A204.1 (cell line): Measurements from ENCODE around the gene NIPAL3.
"Not testable (repeated sequence)": the region's sequence is repeated elsewhere in the genome, so short reads cannot be mapped to it uniquely, and the experiment has no call there.

Experiments used
- FAIRE-seq: peaks from 2 replicates; lab custom pipeline; 2012; peaks lifted over from hg19 to GRCh38; lab: Jason Lieb, UNC

Gene NIPAL3

GRCh38 chr1:24490101-24490781, 74.6 kb downstream of the NIPAL3 start:
- no peak for FAIRE-seq

- FAIRE-seq, result no peak
Observed at GRCh38 chr1:24491577-24492360, 76.2 kb downstream of the NIPAL3 start.

- not testable (repeated sequence) for FAIRE-seq
Observed at GRCh38 chr1:24492935-24493334, 77.3 kb downstream of the NIPAL3 start.

DNA sequence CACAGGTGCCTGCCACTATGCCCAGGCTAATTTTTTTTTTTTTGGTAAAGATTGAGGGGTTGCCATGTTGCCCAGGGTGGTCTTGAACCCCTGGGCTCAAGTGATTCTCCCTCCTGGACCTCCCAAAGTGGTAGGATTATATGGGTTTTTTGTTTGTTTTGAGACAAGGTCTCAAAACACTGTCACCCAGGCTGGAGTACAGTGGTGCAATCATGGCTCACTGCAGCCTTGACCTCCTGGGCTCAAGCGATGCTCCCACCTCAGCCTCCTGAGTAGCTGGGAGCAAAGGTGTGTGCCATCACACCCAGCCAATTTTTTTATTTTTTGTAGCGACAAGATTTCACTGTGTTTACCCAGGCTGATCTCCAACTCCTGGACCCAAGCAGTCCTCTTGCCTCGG, 78.2 kb downstream of the NIPAL3 start:
- no peak for FAIRE-seq

DNA sequence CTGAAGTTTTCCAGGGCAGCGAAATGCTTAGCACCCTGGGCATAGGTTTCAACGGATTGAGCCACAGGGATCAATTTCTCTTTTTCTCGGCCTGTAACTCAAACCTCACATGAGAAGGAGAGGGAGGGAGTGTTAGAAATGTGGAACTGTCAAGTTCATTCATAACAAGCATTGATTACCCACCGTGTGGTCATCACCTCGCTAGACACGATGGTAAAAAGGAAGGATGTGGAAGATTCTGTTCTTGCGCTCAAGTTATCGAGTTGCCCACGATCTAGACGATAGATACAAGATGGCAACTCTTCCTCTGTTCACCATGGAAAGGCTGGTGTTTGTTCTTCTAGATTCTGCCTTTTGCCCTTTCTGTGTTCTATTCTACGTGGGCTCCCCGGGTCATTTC, 83.0 kb downstream of the NIPAL3 start:
- FAIRE-seq, result no peak

DNA sequence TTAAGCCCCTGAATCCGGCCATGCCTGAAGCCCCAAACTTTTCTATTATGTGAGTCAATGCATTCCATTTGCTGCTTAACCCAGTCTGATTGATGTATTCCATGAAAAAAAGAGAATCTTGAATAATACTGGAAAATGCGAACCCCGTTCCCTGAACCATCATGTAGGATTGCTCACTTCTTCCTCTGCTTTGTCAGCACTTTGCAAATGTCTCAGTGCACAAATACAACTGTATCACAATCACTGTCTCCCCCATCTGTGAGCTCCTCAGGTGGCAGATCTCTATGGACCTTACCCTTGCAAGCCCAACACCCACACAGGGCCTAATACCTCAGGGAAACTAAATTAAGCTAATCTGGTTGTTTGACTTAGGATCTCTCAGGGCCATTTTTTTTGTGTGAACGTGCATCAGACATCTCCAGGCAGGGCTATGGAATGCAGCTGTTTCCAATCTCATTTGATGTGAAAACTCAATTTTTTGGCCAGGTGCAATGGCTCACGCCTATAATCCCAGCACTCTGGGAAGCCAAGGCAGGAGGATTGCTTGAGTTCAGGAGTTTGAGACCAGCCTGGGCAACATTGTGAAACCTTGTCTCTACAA, 84.9 kb downstream of the NIPAL3 start:
- no peak for FAIRE-seq

- no peak for FAIRE-seq
Observed at GRCh38 chr1:24501371-24502064, 85.9 kb downstream of the NIPAL3 start.

DNA sequence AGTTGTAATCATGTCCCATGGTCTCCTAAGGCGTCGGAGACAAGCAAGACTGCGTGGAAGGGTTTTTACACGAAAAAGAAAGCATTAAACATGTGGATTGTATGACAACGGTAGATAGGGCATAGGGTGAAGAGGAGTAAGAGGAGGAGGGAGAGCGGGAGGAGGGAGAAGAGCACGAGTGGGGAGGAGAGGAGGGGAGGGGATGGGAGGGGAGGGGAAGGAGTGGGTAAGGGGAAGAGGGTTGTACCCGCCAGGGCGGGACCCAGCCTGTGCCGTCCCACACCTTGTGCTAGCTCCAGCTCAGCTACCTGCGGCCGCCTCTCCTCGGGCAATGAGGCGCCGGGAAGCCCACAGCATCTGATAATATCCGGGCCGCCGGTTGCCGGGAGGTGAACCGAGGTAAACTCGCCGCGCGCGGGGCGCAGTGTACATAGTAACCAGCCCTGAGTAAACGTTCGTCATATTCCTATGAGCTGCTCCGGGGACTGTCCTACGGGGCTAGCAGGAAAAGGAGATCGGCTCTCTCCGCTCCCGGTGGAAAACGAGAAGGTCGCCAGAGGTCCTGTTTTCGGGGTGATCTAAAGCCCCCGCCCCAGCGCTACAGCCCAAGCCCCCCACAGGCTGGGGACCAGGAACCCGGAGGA, 86.6 kb downstream of the NIPAL3 start:
- no peak for FAIRE-seq

GRCh38 chr1:24502709-24503058, 87.1 kb downstream of the NIPAL3 start, which contains the start of gene RCAN3:
RCAN3 (plus strand) TSS chr1:24502836; CDS start chr1:24514373, 11,537 bp downstream.
- FAIRE-seq, result no peak

DNA sequence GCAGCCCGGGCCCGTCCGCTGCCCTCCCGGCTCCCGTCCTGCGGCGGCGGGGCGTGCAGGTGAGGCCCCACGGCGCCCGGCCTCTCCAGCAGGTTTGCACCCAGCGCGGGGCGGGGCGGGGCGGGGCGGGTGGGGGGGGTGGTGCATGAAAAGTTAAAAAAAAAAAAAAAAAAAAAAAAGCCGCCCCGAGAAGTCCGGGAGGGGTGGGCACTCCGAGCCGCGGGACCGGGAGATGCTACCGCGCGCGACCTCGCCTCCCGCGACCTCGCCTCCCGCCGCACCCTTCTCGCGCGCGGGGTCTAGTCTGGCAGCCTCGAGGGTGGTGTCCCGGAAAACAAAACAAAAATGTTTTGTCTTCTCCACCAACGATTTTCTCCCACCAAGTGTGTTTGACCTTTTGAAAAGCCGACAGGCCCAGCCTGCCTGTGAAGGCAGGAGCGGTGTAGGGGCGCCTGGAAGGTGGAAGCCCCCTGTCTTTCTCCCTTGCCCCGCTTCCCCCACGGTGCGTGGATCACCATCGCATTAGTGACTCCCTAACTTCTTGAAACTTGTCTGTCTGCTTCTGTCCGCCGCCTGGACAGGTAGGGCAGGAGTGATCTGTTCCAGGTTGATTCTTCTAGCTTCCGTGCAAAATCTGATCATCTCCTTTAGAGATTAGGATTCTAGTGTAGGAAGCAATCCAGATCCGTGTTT, 87.6 kb downstream of the NIPAL3 start:
- FAIRE-seq, result no peak

- no peak for FAIRE-seq
Observed at GRCh38 chr1:24503870-24504523, 88.4 kb downstream of the NIPAL3 start.

- FAIRE-seq, result no peak
Observed at GRCh38 chr1:24504560-24504959, 89.0 kb downstream of the NIPAL3 start.

GRCh38 chr1:24505816-24506215, 90.2 kb downstream of the NIPAL3 start:
- FAIRE-seq, result no peak

DNA sequence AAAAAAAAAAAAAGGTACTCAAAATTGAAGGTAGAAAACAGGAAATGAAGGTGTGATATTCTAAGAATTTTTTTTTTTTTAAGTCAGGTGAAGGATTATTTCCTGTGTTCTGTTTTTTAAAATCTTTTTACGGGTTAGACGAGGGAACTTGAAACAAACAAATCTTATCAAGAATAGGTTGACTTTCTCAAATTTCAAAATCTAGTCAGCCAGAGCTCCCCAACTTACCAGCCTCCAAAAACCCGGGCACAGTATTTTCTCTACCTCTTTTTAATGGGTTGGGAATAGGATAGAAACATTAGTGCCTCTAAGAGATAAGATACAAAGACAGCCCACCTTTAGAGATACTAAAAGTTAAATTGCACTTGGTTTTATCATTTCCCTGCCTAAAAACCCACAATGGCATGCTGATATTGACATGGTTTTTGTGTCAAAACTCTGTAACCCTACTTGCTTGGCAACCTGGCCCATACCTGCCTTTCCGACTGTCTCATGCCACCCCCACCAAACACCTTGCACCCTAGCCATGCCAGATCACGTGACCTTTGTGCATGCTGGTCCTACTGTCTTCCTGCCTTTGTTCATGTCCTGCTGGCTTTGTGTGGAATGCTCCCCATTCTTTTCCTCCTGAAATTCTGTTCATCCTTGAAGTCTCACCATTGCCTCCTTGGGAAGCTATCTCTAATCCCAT, 91.2 kb downstream of the NIPAL3 start:
- no peak for FAIRE-seq

DNA sequence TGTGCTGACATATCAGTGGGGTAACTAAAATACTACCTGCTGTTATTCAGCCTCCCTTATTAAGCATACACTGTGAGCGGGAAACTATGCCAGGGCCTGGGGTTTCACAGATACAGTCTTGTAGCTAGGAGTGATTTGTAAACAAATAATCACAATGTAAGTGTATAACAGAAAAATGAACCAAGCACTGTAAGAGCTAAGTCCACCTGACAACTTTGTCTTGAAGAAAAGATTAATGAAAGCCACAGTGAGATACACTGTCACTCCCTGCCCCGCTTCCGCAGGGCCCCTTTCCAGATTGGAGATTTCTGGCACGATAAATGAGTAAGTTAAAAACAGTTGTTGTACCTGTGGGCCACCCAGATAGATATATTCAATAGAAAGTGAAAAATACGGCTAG, 91.8 kb downstream of the NIPAL3 start:
- FAIRE-seq, result no peak

DNA sequence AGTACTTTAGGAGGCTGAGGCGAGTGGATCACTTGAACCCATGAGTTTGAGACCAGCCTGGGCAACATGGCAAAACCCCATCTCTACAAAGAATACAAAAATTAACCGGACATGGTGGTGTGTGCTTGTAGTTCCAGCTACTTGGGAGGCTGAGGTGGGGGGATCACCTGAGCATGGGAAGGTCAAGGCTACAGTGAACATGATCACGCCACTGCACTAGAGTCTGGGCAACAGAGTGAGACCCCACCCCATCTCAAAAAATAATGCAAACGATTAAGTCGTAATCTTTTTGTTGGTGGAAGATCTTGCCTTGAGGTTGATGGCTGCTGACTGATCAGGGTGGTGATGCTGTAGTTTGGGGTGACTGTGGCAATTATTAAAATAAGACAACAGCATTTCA, 93.3 kb downstream of the NIPAL3 start:
- FAIRE-seq, result no peak

- FAIRE-seq, result no peak
Observed at GRCh38 chr1:24513706-24514105, 98.1 kb downstream of the NIPAL3 start.

- FAIRE-seq, result no peak
Observed at GRCh38 chr1:24514946-24515345, 99.3 kb downstream of the NIPAL3 start.

DNA sequence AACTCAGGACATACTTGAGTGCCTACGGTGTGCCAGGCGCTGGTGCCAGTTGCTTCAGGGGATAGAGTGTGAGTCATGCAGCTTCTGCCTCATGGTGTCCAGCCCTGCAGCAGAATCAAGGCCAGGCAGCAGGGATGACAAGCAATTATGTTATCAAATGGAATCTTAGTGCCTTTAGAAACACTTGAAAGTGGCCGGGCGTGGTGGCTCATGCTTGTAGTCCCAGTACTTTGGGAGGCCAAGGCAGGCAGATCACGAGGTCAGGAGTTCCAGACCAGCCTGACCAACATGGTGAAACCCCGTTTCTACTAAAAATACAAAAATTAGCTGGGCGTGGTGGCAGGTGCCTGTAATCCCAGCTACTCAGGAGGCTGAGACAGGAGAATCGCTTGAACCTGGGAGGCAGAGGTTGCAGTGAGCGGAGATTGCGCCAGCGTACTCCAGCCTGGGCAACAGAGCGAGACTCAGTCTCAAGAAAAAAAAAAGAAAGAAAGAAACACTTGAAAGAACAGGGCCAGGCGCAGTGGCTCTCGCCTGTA, 100.1 kb downstream of the NIPAL3 start:
- FAIRE-seq, result not testable (repeated sequence)

DNA sequence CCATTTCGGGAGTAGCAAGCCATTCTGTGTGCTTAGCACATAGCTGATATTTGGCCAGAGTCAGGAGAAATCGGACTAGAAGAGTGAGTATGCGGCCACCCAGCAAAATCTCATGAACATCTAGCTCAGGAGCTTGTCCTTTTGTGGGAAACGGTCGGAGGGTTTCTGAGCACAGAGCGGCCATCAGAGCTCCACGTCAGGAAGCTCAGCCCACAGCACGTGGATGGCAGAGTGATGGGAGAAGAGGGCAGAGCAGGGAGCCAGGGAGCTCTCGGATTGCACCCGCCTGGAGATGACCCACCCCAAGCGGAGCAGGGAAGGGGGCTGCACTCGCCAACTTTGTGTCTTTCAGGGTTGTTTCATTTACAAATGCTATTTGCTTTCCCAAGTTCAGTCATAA, 100.9 kb downstream of the NIPAL3 start:
- FAIRE-seq, result no peak
